CD4-positive, alpha-beta T cell treated with Interleukin-17A for 4 hours (primary cell): Measurements from ENCODE around the gene DOCK4.

Source experiments
- DNase-seq: peaks from one replicate; pipeline ENCODE4 v3.0.0-alpha.2; 2020; ENCODE audit warnings: mixed read lengths

The DOCK4 gene

DNA sequence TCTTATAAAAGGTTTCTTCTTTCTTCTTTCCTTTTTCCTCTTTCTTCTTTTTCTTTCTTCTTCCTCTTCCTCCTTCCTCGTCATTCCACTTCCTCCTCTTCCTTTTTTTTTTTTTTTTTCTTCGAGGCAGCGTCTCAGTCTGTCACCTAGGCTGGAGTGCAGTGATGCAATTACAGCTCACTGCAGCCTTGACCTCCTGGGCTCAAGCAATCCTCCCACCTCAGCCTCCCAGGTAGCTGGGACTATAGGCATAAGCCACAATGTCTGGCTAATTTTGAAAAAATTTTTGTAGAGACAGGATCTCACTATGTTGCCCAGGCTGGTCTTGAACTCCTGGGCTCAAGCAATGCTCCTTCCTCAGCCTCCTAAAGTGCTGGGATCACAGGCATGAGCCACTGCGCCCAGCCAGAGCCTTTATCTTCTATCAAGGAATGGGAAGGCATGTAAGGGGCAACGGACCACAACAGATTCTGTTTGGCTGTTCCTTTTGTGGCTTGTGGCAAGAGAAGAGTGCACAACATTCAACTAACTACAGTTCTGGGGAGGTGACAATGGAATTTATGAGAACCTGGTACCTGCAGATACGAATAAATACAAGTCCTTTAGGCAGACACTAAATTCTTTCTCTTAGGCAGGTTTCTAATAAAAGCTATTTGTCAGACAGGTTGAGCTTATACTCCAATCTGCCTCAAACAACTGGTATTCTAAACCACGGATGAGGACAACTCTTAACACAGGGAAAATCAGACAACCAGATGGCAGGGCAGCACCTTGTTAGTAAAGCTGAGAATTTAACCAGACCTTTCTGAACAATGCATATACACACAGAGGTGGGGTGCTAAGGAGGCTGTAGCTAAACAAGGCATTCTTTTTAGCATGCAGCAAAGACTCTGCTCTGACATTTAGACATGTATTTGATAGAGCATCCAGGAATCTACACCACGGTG is 100.3 kb downstream of the DOCK4 start:
- no peak for DNase-seq

DNA sequence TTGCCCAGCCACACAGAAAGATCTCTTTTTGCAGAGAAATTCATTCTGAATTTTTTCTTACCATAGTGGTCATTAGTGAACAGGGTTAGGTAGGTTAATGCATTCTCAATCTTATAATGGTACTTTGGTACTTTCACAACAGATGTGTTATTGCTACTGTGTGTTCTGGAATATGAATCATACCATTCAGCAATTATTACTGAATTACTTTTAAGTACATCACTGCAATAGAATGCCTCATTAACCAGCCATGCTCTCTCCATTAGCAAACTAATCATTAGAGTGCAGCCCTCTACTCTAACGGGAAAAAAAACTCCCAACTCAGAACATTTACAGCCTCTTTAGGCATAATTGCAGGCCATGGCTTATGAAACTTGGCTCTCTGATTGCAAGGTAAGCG is 102.1 kb downstream of the DOCK4 start:
- DNase-seq = no peak

DNA sequence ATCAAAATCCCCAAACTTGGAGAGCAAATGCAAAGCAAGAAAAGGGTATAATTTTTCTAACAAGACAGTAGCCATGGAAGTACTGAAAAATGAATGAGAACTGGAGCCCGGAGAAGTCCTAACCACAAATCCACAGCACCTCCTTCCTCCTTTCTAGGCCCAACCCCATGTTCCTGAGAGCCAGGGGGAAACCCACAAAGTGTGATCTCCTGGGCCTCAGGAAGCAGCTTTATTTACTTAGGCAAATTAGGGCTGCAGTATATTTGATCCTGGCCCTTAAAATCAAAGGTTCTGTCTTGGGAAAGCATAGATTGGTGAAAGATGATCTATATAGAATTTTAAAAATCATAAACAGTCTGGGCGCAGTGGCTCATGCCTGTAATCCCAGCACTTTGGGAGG is 103.0 kb downstream of the DOCK4 start:
- DNase-seq = no peak

DNA sequence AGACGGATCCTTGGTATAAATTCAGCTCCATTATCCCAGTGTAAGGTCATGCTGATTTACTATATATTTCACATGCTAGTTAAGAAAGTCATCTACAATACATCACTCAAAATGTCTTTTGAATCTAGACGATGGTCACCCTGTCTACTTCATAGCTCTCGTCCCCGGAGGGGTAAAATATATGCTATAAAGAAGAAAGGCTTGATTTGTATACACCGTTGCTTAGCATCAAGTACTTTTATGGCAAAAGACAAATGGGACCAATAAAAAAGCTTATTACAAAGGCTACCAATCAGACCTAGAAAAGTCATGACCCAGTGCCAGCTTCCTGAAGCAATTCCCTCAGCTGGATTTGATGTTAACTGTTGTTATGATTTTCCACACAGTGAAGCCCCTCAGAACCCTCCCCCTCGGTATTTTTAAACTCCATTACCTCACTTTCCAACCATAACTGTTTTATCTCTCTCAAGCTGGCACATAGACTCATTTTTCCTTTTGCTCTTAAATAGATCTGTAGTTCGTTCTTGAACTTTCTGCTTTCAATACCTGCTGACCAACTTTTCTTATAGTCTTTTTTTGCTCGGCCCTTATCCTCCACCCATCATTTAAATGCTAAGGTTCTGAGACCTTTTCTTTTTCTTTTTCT is 104.9 kb downstream of the DOCK4 start:
- DNase-seq = no peak

DNA sequence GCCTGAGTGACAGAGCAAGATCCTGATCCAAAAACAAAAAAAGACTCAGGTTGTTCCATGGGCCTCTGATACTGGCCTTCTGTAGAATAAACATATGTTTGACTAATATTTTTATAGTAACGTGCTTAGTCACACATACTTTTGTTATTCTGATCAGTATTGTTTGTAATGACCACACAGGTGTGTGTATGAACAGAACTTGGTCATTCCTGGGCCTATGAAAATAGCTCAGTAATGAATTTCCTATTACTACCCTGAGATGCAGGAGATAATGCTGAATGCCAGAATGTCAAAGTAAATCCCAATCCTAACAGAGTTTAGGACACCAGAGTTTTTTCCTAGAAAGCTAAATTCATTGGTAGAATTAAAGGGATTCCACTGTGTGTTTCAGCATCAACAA is 108.7 kb downstream of the DOCK4 start:
- DNase-seq = no peak

DNA sequence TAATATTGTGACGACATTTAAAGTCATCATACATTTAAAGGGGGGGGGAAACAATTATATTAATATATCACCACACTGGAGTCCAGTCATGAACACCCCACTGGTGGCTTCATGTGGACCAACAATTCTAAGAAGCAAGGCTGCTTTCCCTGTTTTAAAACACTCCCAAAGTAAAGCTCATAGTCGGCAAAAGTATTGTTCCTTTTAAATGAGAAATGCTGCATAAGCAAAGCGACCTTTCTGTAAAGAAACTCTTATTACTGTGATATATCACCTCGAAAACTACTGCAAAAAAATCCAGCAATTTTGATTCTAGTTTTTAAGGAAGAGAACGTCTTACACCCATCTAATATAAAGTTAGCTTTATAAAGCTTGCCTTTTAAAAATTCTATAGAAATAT is 112.8 kb downstream of the DOCK4 start:
- no peak for DNase-seq

DNA sequence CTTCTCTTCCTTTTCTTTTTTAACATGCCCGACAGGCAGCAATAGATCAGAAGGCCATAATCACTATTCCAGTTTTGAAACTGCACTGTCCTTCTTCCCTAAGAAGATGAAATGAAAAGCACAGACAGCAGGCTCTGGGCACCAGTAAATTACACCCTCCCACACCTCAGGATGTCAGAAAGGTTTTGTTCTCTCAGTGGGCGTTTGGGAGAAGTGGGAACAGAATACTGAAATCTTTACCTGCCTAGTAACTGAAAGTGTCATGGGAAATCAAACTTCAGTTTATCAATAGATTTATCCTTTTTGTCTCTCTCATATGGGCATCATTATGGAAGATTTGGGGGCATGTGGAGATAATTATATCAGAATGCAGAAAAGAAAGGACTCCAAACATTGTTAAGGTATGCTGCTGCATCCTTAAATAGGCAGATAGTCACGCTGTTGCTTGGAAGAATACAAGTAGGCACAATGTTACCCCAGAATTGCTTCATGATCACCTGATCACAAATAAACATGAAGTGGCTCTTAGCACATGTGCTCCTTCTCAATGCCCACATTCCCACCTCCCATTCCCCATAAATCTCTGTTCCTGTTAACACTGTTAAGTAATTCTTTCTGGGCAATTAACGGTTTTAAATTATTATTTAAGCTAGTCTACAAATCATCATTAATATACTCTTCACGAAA is 113.3 kb downstream of the DOCK4 start:
- DNase-seq = no peak

DNA sequence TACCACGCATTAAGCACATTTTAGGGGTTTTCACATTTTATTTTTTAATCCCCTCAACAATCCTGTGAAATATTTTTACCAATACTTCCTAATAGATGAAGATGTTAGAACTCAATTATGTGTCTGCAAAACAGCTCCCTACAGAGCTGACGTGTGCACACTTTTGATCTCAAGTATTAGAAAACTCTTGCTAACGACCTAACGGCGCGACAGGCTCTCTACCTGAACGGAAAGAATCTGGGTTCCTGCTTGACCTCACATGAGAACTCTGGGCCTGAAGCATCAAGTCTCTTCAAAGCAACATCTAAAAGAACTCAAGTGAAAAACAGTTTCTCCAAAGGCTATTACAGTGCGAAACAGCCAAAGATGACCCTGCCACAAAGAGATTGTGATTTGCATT is 113.9 kb downstream of the DOCK4 start:
- no peak for DNase-seq

DNA sequence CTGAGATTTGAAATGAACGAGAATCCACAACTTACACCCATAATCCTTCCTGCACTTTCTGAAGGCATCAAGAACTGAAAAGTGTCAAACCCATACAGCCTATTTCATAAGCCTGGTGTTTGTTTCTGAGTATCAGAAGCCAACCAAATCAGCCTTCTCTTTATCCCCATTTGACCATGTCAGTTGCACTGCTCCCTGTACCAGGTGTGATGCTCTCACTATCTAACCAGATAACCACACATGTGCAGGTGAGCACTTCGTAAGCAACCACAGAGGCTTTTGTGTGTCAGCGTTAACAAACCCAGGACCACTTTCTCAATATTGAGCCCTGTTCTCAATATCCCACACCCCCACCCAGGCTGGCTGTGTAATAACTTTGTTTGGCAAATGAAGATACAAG is 114.4 kb downstream of the DOCK4 start:
- DNase-seq = no peak

DNA sequence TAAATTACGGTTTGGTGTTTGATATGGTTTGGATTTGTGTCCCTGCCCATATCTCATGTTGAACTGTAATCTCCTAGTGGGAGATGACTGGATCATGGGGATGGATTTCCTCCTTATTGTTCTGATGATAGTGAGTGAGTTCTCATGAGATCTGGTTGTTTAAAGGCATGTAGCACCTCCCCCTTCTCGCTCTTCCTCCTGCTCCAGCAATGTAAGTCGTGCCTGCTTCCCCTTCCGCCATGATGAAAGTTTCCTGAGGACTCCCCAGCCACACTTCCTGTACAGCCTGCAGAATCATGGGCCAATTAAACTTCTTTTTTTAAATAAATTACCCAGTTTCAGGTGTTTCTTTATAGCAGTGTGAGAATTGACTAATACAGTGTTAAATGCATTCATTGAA is 116.6 kb downstream of the DOCK4 start:
- DNase-seq = no peak

DNA sequence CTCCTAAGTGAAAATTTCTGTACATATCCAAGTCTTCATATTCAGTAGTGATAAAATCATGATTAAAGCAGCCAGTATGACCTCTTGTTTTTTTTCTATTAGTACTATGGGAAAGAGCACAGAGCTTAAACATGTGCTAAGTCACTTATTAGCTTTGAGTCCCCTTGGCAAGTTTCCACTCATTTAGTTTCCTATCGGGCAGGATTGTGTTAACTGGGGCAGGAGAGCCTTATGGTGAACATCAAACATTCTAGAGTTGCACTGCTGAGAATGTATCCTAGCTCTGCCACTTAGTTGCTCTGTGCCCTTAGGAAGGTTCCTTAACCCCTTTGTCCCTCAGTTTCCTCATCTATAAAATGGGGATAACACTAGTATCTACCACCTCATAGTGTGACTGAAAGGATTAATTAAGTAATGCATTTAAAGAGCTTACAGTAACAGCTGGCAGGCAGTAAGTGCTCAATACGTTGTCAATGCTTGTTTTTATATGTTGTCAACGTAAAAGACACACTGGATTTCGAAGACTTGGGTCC is 117.6 kb downstream of the DOCK4 start:
- DNase-seq = no peak

DNA sequence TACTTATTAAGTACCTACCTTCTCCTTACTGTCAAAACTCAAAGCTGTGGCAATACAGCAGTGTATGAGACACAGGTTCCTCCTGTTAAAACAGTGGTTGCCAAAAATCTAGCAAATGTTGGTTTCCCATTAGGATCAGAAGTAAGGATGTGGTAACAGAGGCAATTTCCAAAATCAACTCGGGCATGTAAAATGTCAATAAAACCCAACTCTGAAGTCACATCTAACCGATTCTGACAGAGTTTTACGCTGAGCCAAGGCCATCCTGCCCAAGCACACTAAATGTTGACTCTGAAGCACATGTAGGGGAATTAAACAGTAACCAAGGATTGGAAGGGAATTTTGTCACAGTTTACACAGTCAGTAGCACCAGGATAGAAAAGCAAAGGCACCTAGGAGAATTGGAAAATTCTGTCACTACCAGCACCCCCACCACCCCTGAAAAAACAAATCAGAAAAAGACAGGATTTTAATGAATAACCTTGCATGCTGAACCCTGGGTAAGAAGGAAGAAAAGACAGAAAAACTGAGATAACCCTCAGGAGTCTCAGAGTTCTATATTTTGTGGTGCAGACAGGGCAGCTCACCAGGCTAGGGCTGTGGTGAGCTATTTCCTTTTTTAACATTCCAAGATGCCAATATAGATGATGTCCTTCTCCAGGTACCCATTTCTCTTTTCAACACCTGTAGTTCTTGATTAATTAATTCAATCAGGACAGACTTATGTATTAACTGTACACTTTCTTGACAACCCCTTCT is 119.5 kb downstream of the DOCK4 start:
- no peak for DNase-seq

DNA sequence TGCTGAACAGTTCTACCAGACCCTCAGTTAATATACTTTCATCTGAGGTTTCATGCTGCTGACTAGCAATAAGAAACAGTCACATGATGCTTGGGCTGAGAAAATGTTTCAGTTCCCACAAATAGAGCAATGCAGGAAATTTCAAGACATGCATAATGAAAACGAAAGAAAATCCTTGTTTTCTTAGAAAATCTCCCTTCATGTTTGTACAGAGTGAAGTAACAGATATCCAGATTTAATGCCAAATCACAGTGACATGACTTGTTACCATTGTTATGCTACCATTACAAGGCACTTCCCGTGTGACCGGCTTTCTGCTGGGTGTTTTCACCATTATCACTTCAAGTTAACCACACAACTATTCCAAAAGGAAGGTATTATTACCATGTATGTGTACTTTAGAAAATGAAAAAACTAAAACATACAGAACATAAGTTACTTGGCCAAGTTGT is 121.7 kb downstream of the DOCK4 start:
- DNase-seq = no peak

DNA sequence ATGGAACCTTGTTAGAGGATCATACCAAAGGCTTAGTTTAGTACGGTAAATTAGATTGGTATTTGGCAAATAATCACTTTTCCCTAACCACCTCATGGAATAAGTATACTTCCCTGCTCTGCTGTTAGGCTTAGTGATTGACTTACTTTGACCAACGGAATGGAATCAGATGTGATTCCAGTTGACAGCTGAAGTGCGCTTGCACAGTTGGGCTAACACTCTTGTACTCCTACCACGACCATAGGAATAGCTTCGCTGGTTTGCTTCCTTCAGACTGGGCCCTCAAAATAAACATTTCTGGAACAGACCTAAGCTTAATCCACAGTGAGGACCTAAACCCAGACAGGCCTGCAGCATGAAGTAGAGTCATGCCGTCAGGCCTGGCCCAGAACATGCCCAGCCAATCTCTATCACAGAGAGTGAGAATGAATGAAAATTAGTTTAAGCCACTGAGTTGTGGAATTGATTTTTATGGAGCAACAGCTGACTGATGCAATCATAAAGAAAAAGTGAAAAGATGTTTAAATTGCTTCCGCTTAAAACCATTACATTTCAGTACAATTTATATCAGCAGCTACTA is 122.3 kb downstream of the DOCK4 start:
- no peak for DNase-seq

DNA sequence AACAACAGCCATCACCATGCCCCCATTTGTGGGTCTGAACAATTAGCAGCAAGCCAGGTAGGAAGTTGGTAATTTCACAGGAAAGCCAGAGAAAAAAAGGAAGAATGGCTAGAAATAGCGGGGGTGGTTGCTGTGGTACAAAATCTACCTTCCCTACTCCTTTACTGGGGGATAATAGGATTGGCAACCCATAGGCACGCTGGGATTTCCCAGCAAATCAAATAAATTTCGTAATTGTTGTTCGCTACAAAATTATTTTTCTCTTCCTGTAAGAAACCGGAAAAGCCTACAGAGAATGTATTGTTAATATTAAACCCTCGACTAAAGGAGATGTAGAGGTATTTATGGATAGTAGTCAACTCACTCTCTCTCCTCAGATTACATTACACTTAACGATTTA is 123.9 kb downstream of the DOCK4 start:
- no peak for DNase-seq

DNA sequence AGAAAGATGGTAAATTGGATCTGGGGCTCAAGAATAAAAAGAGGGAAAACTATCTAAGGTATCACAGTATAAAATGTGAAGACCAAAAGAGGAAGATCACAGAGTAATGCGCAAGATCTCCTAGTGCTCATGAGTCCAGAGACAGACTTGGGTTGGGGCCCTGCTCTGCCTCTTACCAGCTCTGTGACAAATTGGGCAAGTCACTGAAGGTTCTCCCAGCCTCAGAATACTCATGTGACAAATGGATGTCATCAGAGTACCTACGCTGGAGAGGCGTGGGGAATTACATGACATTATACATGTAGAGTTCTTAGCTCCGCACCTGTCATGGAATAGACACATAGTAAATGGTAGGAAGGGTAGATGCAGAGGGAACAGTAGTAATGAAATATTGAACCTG is 124.4 kb downstream of the DOCK4 start:
- no peak for DNase-seq

DNA sequence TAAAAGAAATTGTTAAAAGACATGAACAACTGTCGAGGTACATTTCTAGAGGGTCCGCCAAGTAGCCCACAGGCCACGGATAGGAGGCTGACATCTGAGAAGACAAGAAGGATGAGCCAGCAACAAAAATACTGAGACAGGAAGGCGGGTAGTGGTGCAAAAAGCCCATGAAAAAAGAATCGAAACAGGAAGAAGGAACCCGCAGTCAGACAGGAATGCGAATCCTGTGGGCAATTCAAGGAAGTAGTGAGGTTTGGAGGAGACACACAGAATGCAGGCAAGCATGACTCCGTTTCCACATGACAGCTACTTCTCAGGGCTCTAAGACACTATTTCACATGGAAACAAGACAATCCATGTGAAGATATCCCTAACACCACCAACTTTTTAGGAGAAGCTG is 125.2 kb downstream of the DOCK4 start:
- DNase-seq = no peak

DNA sequence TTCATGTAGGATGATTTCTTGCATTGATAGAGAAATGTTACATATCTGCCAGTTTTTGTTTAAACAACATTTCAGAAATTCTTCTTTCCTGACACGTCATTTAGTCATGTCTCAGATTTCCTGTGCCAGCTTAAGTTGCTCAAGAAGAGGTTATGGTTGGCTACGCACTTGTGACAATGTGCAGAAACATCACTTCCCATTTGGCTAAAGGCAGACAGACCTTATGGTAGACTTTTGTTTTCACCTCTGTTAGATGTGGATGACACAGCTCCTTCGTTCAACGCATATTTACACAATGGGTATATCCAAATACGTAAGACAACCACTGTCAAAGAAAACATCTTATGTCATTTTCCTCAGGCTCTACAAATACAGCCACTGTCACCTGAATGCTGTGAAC is 125.8 kb downstream of the DOCK4 start:
- no peak for DNase-seq

DNA sequence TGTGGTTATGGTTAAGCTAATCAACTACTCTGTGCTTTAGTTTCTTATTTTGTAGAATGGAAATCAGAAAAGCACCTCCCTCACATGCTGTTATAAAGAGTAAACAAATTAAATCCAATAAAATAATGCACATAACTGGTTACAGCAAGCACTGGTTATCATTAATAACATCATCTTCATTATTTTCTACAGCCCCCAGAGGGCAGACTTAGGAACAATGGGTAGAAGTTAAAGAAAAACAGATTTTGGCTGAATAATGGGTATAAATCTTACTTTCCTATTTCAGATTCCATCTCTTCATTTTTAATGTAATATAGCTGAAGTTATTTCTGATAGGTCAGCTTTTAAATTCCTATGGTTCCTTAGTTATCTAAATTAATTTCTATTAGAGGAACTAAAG is 126.5 kb downstream of the DOCK4 start:
- no peak for DNase-seq

DNA sequence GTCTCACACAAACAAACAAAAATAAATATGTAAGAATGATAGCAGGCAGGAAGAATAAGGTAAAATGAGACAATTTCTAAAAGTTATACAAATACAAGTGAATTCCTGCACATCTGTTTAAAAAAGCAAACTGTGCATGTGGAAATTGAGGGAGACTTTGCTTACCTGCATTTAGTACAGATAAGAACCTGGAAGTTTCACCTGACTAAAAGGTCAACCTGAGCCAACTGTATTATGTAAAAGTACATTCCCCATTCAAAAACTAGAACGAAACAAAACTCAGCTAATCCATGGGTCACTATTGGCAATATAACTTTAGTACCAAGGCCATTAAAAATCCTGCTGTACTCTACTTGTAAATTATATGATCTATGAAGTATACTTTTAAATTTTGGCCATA is 127.1 kb downstream of the DOCK4 start:
- DNase-seq = no peak

DNA sequence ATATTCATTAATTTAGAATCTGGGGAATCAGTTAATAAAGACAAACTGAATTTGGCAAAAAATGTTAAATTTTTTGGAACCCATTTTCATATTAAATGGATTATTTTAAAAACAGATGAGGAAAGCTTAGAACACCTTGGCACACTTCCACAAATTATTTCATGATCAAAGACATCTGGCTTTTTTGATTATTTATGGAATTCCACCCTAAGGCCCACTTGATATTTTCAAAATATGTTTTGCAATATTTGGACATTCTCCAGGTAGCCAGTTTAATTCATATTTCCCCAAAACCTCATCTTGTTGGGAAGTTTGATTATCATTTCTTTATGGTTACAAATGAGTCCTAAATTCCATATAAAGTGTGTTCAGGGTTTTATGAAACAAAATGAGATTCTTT is 129.9 kb downstream of the DOCK4 start:
- no peak for DNase-seq

DNA sequence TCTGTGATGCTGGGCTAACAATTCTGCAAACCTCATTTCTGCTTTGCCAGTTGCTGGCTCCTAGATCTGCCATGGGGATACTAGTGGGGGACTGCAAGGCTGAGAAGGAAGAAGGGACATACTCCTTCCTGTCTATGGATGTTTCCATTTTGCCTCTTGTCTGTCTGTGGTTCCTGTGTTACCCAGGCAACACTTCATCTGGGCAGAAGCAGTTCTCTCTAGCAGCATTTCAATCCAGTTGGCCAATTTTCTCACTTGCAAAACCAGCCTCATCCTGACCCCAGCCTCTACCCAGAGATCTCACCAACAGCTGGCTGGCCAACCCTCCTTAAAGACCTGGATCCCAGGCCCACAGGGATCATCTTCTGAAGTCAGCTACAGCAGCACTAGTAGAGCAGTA is 131.7 kb downstream of the DOCK4 start:
- no peak for DNase-seq
